HG02571 (cell line): Measurements from ENCODE around the gene SLC25A53.
A peak's percentile ranks its signal among the peaks of the same experiment; 100 is the strongest.
"Not testable (repeated sequence)": the region's sequence is repeated elsewhere in the genome, so short reads cannot be mapped to it uniquely, and the experiment has no call there.

Experiments
- ATAC-seq: cut with Tn5 transposase; IDR thresholded peaks from one replicate; pipeline ENCODE4 v1.9.1; 2021; ENCODE audit warnings: mild to moderate bottlenecking, moderate library complexity; ENCODE audit not compliant: unreplicated experiment

SLC25A53 gene

DNA sequence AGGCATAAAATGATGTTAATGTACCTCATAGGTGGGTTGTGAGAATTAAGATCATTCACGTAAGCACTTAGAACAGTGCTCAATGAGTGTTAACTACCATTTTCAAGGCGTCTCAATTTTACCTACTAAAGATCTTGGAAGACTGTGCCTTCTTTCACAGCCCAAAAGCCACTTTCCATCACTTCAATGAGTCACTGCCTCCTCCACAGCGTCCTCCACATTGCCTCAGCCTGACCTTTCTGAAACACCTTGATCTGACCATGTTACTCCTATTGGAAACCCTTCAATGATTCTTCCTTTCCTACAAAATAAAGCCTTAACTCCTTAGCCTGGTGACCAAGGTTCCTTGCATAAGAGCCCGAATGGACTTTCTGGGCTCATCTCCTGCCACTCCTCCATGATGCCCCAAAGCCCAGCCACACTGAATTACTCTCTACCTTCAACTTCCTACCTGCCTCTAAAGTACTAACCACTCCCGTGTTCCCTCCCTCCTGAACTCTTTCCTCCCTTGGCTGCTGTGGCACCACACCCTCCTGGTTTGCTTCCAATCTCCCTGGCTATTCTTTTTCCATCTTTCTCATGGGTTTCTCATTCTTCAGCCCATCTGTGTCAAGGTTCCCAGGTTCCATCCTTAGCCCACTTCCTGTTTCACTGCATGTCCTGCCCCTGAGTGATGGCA lies 22.1 kb downstream of the SLC25A53 start:
- no peak for ATAC-seq

GRCh38 chrX:104130808-104131207 lies 26.0 kb downstream of the SLC25A53 start:
- ATAC-seq = no peak

DNA sequence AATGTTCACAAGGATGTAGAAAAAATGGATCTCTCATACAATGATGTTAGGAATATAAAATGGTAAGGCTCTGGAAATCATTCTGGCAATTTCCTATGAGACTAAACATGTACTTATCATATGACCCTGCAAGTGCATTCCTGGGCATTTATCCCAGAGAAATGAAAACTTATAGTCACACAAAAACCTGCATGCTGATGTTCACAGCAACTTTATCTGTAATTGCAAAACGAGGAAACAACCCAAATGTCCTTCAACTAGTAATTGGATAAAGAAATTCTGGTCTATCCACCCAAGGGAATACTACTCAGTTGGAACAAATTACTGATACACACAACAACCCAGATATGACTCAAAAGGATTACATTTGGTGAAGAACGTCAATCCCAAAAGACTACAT lies 30.0 kb downstream of the SLC25A53 start:
- no peak for ATAC-seq

DNA sequence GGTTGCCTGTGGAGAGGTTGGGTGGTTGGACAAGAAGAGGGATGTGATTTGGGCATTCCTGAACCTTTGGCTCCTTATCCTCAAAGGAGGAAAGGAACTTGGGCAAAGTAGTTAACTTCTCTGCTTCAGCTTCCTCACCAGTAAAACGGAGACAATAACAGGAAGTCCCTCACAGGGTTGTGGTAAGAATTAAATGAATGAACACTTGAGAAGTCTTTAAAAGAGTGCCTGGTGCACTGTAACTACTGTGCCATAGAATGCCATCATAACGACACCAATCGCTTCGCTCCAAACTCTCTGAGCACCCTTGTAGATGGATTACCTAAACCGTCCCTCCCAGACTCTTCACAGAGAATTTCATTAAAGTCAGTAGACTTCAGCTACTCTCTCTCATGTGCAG lies 34.0 kb downstream of the SLC25A53 start:
- ATAC-seq = no peak

GRCh38 chrX:104118765-104119164 lies 38.0 kb downstream of the SLC25A53 start:
- ATAC-seq = no peak

GRCh38 chrX:104117759-104118158 lies 39.0 kb downstream of the SLC25A53 start:
- ATAC-seq = no peak

- no peak for ATAC-seq
These were observed 43.4 kb downstream of the SLC25A53 start for GRCh38 chrX:104113222-104113965.

GRCh38 chrX:104112326-104112951 lies 44.4 kb downstream of the SLC25A53 start, which contains the start of gene ZCCHC18:
TSS of gene ZCCHC18 (plus strand) at chrX:104112523. CDS start at chrX:104114112, 1,589 bp downstream.
- peak; percentile 73 for ATAC-seq

DNA sequence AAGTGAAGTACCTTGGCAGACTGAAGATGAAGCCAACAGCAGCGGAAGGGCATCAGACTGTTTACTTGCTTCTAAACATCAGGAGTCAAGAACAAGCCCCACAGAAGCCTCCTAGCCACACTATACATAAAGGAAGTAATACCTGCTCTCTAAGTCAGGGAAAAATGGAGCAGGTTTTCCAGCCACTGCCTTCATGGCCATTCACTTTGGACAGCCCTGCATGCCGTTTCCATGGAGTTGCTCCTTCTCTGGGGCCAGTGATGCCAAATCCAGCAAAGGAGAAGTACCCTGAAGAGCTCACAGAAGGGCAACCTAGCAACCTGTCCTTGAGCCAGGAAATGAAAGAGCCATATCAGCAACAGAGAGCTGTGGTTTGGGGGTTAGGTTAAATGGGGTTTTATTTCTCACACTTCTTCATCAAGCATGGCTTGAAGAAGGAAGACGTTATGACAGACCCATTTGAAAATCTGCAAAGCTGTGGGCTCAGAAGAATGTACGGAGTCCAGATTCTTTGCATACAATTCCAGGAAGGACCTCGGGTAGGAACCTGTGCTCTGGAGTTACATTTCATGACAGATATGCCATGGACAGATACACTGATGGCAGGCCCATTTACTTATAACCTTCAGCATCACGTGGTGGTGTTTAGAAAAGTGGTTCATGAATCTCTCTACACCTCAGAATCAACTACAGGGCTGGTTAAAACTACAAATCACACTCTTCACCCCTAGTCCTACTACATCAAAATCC lies 46.1 kb downstream of the SLC25A53 start:
- ATAC-seq = not testable (repeated sequence)

GRCh38 chrX:104108955-104109354 lies 47.9 kb downstream of the SLC25A53 start:
- ATAC-seq = no peak

- no peak for ATAC-seq
These were observed 51.2 kb downstream of the SLC25A53 start for GRCh38 chrX:104105330-104106262.

- no peak for ATAC-seq
These were observed 52.1 kb downstream of the SLC25A53 start for GRCh38 chrX:104104676-104105075.

- no peak for ATAC-seq
These were observed 57.9 kb downstream of the SLC25A53 start for GRCh38 chrX:104098919-104099318.

- peak; percentile 74 for ATAC-seq
These were observed 58.5 kb downstream of the SLC25A53 start for GRCh38 chrX:104098151-104098808.

DNA sequence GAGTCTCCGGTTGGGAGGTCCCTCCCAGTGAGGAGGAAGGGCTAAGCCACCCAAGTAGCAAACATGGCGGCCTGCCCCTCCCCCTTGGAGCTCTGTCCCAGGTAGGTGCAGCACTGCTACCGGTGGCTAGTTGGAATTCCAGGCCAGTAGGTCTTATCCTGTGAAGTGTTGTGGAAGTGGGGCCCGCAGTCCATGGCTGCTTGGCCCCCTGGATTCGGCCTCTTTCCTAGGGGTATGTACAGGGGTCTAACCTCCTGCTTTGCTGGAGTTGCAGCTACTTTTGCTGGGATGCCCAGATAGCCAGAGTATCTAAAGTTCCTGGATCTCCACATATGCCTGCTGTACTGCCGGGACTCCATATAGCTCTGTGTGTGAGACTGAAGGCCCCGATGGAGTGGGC lies 70.9 kb downstream of the SLC25A53 start:
- ATAC-seq = no peak

- ATAC-seq = no peak
These were observed 71.3 kb downstream of the SLC25A53 start for GRCh38 chrX:104085477-104085876.

- ATAC-seq = no peak
These were observed 72.1 kb downstream of the SLC25A53 start for GRCh38 chrX:104084534-104085277.

- ATAC-seq = no peak
These were observed 72.7 kb downstream of the SLC25A53 start for GRCh38 chrX:104084063-104084462.

DNA sequence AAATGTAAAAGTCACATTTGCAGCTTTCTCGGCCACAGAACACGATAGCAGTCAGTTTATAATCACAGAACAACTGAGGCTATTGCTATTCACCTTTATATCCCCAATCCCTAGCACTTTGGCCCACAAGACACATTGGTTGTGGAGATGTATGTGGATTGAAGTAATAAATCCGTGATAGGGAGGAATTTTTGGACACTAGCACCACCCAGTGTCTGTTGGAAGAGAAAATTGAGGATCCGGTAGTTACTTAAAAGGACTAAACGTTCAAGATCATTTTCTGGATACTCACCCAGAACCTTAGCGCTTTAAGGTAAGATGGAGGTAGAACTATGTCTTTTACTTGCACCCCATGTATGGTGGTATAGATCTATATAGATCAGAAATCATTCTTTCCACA lies 79.0 kb downstream of the SLC25A53 start:
- not testable (repeated sequence) for ATAC-seq
